Prostate gland (tissue), 2 donors: ENCODE data around the gene RNASE9.
"Not testable (repeated sequence)": the region's sequence is repeated elsewhere in the genome, so short reads cannot be mapped to it uniquely, and the experiment has no call there.

Experiments used
- POLR2A ChIP-seq: fragments of 450-650 bp; IDR thresholded peaks from one replicate; pipeline ENCODE4 v1.6.1; 2016; ENCODE audit warnings: antibody characterized with exemption, mild to moderate bottlenecking
- POLR2AphosphoS5 ChIP-seq: sonication (generic); formaldehyde crosslinking; IDR thresholded peaks from one replicate; pipeline ENCODE4 v1.6.1; 2017; ENCODE audit warnings: antibody characterized with exemption
- TF ChIP-seq, protein P1 (sequence below), 4 experiments: fragments of 200-600 bp in 2 of 4; fragments of 450-650 bp in 2 of 4; sonication (generic) in 2 of 4; IDR thresholded peaks; 1 replicate in 3 of 4; 2 replicates in 1 of 4; pipeline ENCODE4 v1.5.1; 2016 to 2019; ENCODE audit warnings: antibody characterized with exemption in 4 of 4, mild to moderate bottlenecking in 2 of 4, moderate library complexity in 2 of 4

DNA sequence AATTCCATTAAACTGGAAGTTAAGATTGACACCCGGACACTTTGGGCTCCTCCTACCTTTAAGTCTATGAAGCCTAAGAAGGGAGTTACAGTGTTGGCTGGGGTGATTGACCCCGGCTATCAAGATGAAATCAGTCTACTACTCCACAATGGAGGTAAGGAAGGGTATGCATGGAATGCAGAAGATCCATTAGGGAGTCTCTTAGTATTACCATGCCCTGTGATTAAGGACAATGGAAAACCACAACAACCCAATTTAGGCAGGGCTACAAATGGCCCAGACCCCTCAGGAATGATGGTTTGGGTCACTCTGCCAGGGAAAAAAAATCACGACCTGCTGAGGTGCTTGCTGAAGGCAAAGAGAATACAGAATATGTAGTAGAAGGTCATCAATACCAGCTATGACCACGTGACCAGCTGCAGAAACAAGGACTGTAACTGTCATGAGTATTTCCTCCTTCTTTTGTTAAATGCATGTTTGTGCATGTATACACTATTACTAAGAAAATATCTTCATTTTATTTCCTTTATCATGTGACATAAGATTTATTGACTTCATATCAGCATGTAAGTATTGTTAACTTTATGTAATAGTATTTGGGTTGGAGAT, 11.6 kb upstream of the RNASE9 start:
- TF ChIP-seq POLR2A, POLR2AphosphoS5: not testable (repeated sequence)
- TF ChIP-seq, protein P1, sequence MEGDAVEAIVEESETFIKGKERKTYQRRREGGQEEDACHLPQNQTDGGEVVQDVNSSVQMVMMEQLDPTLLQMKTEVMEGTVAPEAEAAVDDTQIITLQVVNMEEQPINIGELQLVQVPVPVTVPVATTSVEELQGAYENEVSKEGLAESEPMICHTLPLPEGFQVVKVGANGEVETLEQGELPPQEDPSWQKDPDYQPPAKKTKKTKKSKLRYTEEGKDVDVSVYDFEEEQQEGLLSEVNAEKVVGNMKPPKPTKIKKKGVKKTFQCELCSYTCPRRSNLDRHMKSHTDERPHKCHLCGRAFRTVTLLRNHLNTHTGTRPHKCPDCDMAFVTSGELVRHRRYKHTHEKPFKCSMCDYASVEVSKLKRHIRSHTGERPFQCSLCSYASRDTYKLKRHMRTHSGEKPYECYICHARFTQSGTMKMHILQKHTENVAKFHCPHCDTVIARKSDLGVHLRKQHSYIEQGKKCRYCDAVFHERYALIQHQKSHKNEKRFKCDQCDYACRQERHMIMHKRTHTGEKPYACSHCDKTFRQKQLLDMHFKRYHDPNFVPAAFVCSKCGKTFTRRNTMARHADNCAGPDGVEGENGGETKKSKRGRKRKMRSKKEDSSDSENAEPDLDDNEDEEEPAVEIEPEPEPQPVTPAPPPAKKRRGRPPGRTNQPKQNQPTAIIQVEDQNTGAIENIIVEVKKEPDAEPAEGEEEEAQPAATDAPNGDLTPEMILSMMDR (IDR thresholded peaks at IDR 0.05) = not testable (repeated sequence)
